ENCODE results near the gene SGK2.

DNA sequence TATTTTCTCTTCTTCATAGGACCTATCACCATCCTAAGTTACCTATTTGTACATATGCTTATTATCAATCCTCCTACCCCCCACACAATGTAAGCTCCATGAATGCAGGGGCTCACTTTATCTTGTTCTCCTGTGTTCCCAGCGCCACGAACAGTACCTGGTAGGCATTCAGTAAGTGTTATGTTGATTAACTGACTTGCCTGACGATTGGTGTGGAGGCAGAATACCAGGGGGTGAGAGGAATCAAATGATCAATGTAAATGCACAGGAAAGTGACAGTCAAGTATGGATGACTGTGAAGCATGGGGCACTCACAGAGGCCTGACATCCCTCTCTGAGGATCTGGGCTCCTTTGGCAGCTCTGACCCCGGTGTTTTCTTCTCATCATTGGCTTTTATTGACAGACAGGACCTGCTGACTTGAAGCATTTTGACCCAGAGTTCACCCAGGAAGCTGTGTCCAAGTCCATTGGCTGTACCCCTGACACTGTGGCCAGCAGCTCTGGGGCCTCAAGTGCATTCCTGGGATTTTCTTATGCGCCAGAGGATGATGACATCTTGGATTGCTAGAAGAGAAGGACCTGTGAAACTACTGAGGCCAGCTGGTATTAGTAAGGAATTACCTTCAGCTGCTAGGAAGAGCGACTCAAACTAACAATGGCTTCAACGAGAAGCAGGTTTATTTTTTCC lies 25.8 kb downstream of the SGK2 start:
- TF ChIP-seq, protein P1, sequence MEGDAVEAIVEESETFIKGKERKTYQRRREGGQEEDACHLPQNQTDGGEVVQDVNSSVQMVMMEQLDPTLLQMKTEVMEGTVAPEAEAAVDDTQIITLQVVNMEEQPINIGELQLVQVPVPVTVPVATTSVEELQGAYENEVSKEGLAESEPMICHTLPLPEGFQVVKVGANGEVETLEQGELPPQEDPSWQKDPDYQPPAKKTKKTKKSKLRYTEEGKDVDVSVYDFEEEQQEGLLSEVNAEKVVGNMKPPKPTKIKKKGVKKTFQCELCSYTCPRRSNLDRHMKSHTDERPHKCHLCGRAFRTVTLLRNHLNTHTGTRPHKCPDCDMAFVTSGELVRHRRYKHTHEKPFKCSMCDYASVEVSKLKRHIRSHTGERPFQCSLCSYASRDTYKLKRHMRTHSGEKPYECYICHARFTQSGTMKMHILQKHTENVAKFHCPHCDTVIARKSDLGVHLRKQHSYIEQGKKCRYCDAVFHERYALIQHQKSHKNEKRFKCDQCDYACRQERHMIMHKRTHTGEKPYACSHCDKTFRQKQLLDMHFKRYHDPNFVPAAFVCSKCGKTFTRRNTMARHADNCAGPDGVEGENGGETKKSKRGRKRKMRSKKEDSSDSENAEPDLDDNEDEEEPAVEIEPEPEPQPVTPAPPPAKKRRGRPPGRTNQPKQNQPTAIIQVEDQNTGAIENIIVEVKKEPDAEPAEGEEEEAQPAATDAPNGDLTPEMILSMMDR (IDR thresholded peaks at IDR 0.05): no peak
- TF ChIP-seq EZH2 (IDR thresholded peaks at IDR 0.05; ENCODE audit: borderline replicate concordance, insufficient read depth, low read depth, low read length, poor library complexity, severe bottlenecking): no peak
